Lower leg skin (tissue), 3 donors: Measurements from ENCODE around the gene TOMT.

Source experiments
- CTCF ChIP-seq, 3 donors: fragments of 450-650 bp; IDR thresholded peaks; one replicate each; pipeline ENCODE4 v1.5.1; 2016; ENCODE audit warnings: antibody characterized with exemption in 3 of 3, mild to moderate bottlenecking in 3 of 3, moderate library complexity in 2 of 3
- POLR2A ChIP-seq, 2 donors: fragments of 450-650 bp; IDR thresholded peaks; one replicate each; pipeline ENCODE4 v1.6.1; 2016 to 2017; ENCODE audit warnings: antibody characterized with exemption in 2 of 2, mild to moderate bottlenecking in 1 of 2, moderate library complexity in 1 of 2

GRCh38 chr11:72102946-72103753 is 2.6 kb upstream of the TOMT start, which contains the start of gene LAMTOR1:
- TF ChIP-seq POLR2A (IDR thresholded peaks at IDR 0.05), result peak in 1 of 2 donors; percentile 24
- no peak for TF ChIP-seq CTCF (IDR thresholded peaks at IDR 0.05)
